HCT116 (cell line): ENCODE data around the gene CLIC5. TPM values are rescaled to one million over a fixed set of nuclear protein-coding genes. Genes with fewer than 3 reads are reported as not detected.

Experiments used
- ATAC-seq: fragments of 200-7000 bp; cut with Tn5 transposase; 2 replicates; pipeline ENCODE4 v1.9.1; 2020; ENCODE audit warnings: mild to moderate bottlenecking, moderate library complexity
- BruUV-seq: library from RNA; stranded (reverse); fragments of 400-500 nt; replicated peaks from 2 replicates; lab custom pipeline; 2021; lab: Mats Ljungman, UMichigan
- CTCF ChIA-PET: fragments of 300-600 bp; sonication (Branson Sonifier 250); formaldehyde crosslinking; loops from one replicate; lab custom pipeline; 2021; ENCODE audit warnings: antibody characterized with exemption; lab: Charles Lee
- POLR2A ChIA-PET: fragments of 300-600, 350-600 bp; sonication (Branson Sonifier 250); formaldehyde crosslinking; loops from one replicate; lab custom pipeline; 2021; ENCODE audit warnings: antibody characterized with exemption; lab: Charles Lee
- RAD21 ChIA-PET, 2 experiments: fragments of 300-600 bp; sonication (Branson Sonifier 250); formaldehyde crosslinking; loops; one replicate each; lab custom pipeline; 2023; ENCODE audit warnings: low total read pairs in 2 of 2; ENCODE audit not compliant: uncharacterized antibody in 2 of 2, unreplicated experiment in 2 of 2, low non-redundant PET in 1 of 2; lab: Charles Lee
- DNase-seq: peaks from one replicate; pipeline ENCODE4 v3.0.0-alpha.2; 2010; ENCODE audit warnings: low read depth, low spot score
- H2AFZ ChIP-seq: fragments of 200-600 bp; shearing (Covaris generic), sonication (generic); 2 replicates; pipeline ENCODE4 v1.6.1; 2017; ENCODE audit warnings: low read depth, mixed run types, mixed read lengths, antibody characterized with exemption, low read length; ENCODE audit not compliant: poor library complexity, severe bottlenecking
- H3K27ac ChIP-seq: 2 replicates; pipeline ENCODE4 v1.5.1; 2012; ENCODE audit warnings: low read depth, low read length
- H3K27me3 ChIP-seq: fragments of 200-600 bp; sonication (generic); 2 replicates; pipeline ENCODE4 v1.6.1; 2016; ENCODE audit warnings: mixed run types, low read length, mixed read lengths; ENCODE audit not compliant: insufficient read depth
- H3K36me3 ChIP-seq, 2 experiments: fragments of 200-500 bp in 1 of 2; fragments of 200-600 bp in 1 of 2; sonication (Bioruptor generic) in 1 of 2; sonication (generic) in 1 of 2; 2 replicates each; pipeline versions ENCODE4 v1.5.1 to v1.6.1; 2014 to 2016; ENCODE audit warnings: low read length in 2 of 2, inconsistent platforms in 1 of 2, mixed read lengths in 1 of 2, mixed run types in 1 of 2; ENCODE audit not compliant: insufficient read depth in 2 of 2, control insufficient read depth in 1 of 2
- H3K4me1 ChIP-seq, 2 experiments: fragments of 200-600 bp in 1 of 2; sonication (generic) in 1 of 2; 2 replicates each; pipeline versions ENCODE4 v1.5.1 to v1.6.1; 2012 to 2017; ENCODE audit warnings: low read length in 2 of 2, inconsistent platforms in 1 of 2, mild to moderate bottlenecking in 1 of 2, mixed read lengths in 1 of 2, mixed run types in 1 of 2, moderate library complexity in 1 of 2; ENCODE audit not compliant: insufficient read depth in 2 of 2, control insufficient read depth in 1 of 2
- H3K4me2 ChIP-seq: fragments of 200-600 bp; sonication (generic); 2 replicates; pipeline ENCODE4 v1.6.1; 2017; ENCODE audit warnings: mixed run types, low read length, mixed read lengths
- H3K4me3 ChIP-seq, 2 experiments: fragments of 200-600 bp in 1 of 2; sonication (generic) in 1 of 2; replicated peaks in 1 of 2; 2 replicates each; pipeline ENCODE4 v1.5.1; 2011 to 2016; ENCODE audit warnings: low read length in 2 of 2, control low read depth in 1 of 2, low read depth in 1 of 2, mild to moderate bottlenecking in 1 of 2, mixed read lengths in 1 of 2, mixed run types in 1 of 2
- H3K79me2 ChIP-seq: fragments of 200-600 bp; sonication (generic); 2 replicates; pipeline ENCODE4 v1.6.1; 2017; ENCODE audit warnings: mild to moderate bottlenecking, mixed run types, low read length, moderate library complexity, mixed read lengths; ENCODE audit not compliant: insufficient read depth
- H3K9ac ChIP-seq: fragments of 200-600 bp; sonication (generic); 2 replicates; pipeline ENCODE4 v1.6.1; 2016; ENCODE audit warnings: low read length, mixed read lengths
- H3K9me2 ChIP-seq: fragments of 200-600 bp; sonication (generic), shearing (Covaris generic); 2 replicates; pipeline ENCODE4 v1.6.1; 2017; ENCODE audit warnings: mixed run types, mild to moderate bottlenecking, moderate library complexity; ENCODE audit not compliant: insufficient read depth
- H3K9me3 ChIP-seq, 2 experiments: fragments of 200-500 bp in 1 of 2; fragments of 200-600 bp in 1 of 2; sonication (Bioruptor generic) in 1 of 2; sonication (generic) in 1 of 2; 2 replicates each; pipeline ENCODE4 v1.6.1; 2014 to 2017; ENCODE audit warnings: low read length in 2 of 2, mixed read lengths in 2 of 2, inconsistent platforms in 1 of 2, low read depth in 1 of 2, mild to moderate bottlenecking in 1 of 2, mixed run types in 1 of 2, moderate library complexity in 1 of 2; ENCODE audit not compliant: control insufficient read depth in 1 of 2, insufficient read depth in 1 of 2
- H4K20me1 ChIP-seq: fragments of 200-600 bp; sonication (generic), shearing (Covaris generic); 2 replicates; pipeline ENCODE4 v1.6.1; 2017; ENCODE audit warnings: mixed run types, mild to moderate bottlenecking, moderate library complexity; ENCODE audit not compliant: insufficient read depth
- ELF1 ChIP-seq: IDR thresholded peaks from 2 replicates; pipeline ENCODE4 v1.6.1; 2012; ENCODE audit warnings: low read depth, borderline replicate concordance
- EZH2 ChIP-seq: fragments of 200-600 bp; sonication (generic); IDR thresholded peaks from 2 replicates; pipeline ENCODE4 v1.6.1; 2017; ENCODE audit warnings: antibody characterized with exemption, mixed run types
- EZH2phosphoT487 ChIP-seq: fragments of 200-600 bp; IDR thresholded peaks from 2 replicates; pipeline ENCODE4 v1.6.1; 2018; ENCODE audit warnings: antibody characterized with exemption, borderline replicate concordance
- JUND ChIP-seq: IDR thresholded peaks from 2 replicates; pipeline ENCODE4 v1.6.1; 2012
- SRF ChIP-seq: IDR thresholded peaks from 2 replicates; pipeline ENCODE4 v1.6.1; 2012; ENCODE audit warnings: low read depth
- TCF7L2 ChIP-seq: IDR thresholded peaks from 2 replicates; pipeline ENCODE4 v1.7.0; 2011; ENCODE audit warnings: borderline replicate concordance, inconsistent platforms; ENCODE audit not compliant: insufficient read depth, insufficient read length; ENCODE audit errors: extremely low read depth
- YY1 ChIP-seq: IDR thresholded peaks from 2 replicates; pipeline ENCODE4 v1.6.1; 2011; ENCODE audit warnings: low read length, low read depth, moderate library complexity, mild to moderate bottlenecking; ENCODE audit not compliant: insufficient replicate concordance; ENCODE audit errors: extremely low read depth
- ZFX ChIP-seq: fragments of 450-650 bp; IDR thresholded peaks from 2 replicates; pipeline ENCODE4 v1.6.1; 2017
- ZNF274 ChIP-seq: fragments of 200-500 bp; sonication (Bioruptor generic); IDR thresholded peaks from 2 replicates; pipeline ENCODE4 v1.6.1; 2014; ENCODE audit warnings: mild to moderate bottlenecking, low read depth, low read length, inconsistent platforms
- intact Hi-C: fragments of 100-400 bp; cut with micrococcal nuclease; formaldehyde crosslinking; loops from 2 replicates; pipeline ENCODE4 v1.10.0; 2022
- total RNA-seq: library from RNA; stranded (reverse); gene quantifications from one replicate; pipeline ENCODE4 v1.2.1, GENCODE V29; 2021; ENCODE audit not compliant: unreplicated experiment

CLIC5 gene
- total RNA-seq, 1 experiment from 2014 or later = 0.20 TPM

- H4K20me1 ChIP-seq = no peaks in the 10 kb centered on the region
- ChIA-PET RAD21 (no interaction called here), POLR2A (no interaction called here), CTCF (no interaction called here)
- H3K4me2 ChIP-seq = no peak overlapping the region
- H3K9ac ChIP-seq = no peak overlapping the region
- no peaks in the 10 kb centered on the region for H3K36me3 ChIP-seq
- BruUV-seq = no TSS peak
- no peak overlapping the region for H2AFZ ChIP-seq
- TF ChIP-seq ZFX = no peak
- ATAC-seq (no peak), DNase-seq (no peak)
- no peaks in the 10 kb centered on the region for H3K9me3 ChIP-seq
- H3K4me1 ChIP-seq = no peaks in the 10 kb centered on the region
- H3K4me3 ChIP-seq = no peak overlapping the region
- H3K27ac ChIP-seq = no peak overlapping the region
- H3K79me2 ChIP-seq = no peaks in the 10 kb centered on the region
- H3K9me2 ChIP-seq = no peaks in the 10 kb centered on the region
- intact Hi-C loops = no loop called here
- H3K27me3 ChIP-seq = no peaks in the 10 kb centered on the region
Observed at GRCh38 chr6:45864651-45865050, 151.0 kb downstream of the CLIC5 start.

- no peaks in the 10 kb centered on the region for H3K36me3 ChIP-seq
- CTCF ChIA-PET = no interaction called here
- no peak overlapping the region for H2AFZ ChIP-seq
- H3K4me3 ChIP-seq = no peak overlapping the region
- DNase-seq = no peak
- no peak overlapping the region for H3K9ac ChIP-seq
- no TSS peak for BruUV-seq
- no peaks in the 10 kb centered on the region for H3K9me2 ChIP-seq
- H3K4me1 ChIP-seq = no peaks in the 10 kb centered on the region
- no peak overlapping the region for H3K4me2 ChIP-seq
- H3K9me3 ChIP-seq = no peaks in the 10 kb centered on the region
- peaks cover 5% of the 10 kb centered on the region; the same call in 1 of the 2 replicates for H3K27me3 ChIP-seq
- H3K27ac ChIP-seq = no peak overlapping the region
- POLR2A ChIA-PET = no interaction called here
- RAD21 ChIA-PET = no interaction called here
- ATAC-seq = no peak
- intact Hi-C loops = no loop called here
- TF ChIP-seq ZFX (no peak), EZH2phosphoT487 (no peak), YY1 (no peak), EZH2 (no peak), JUND (no peak), TCF7L2 (no peak), ZNF274 (no peak), ELF1 (no peak), SRF (no peak)
- no peaks in the 10 kb centered on the region for H4K20me1 ChIP-seq
- H3K79me2 ChIP-seq = no peaks in the 10 kb centered on the region
Observed at GRCh38 chr6:45858691-45859090, 157.0 kb downstream of the CLIC5 start.
